ENCODE results near the gene MTTP. TPM values are rescaled to one million over a fixed set of nuclear protein-coding genes. Genes with fewer than 3 reads are reported as not detected.
"Not testable (repeated sequence)": the region's sequence is repeated elsewhere in the genome, so short reads cannot be mapped to it uniquely, and the experiment has no call there.

Gene MTTP
- total RNA-seq (2014; rRNA removed; shearing (Covaris generic)) (not detected in 2 replicates), polyA plus RNA-seq (2016; fragmentation: Nextera tagmentation; extraction: Ambion mirVana) (not detected in 2 replicates)

DNA sequence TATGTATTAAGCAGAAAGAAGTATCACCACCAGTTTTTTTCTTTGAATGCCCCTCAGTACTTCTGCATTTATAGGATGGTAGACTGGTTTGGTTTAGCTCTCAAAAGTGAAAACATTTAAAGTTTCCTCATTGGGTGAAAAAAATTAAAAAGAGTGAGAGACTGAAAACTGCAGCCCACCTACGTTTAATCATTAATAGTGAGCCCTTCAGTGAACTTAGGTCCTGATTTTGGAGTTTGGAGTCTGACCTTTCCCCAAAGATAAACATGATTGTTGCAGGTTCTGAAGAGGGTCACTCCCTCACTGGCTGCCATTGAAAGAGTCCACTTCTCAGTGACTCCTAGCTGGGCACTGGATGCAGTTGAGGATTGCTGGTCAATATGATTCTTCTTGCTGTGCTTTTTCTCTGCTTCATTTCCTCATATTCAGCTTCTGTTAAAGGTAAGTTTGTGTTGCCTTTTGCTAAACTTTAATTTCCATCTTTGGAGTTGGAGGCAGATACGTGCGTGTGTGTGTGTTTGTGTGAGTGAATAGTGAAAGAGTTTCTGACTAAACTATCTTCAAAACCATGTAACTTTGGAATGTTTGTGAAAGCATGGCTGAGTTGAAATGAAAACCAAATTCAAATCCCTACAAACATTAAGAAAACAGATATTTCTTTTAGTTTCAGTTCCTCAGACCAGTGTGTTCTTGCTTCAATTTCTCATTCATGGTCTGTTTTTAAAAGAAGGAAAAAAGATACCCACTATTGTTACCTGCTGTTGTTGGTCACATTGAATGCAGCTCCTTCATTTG, at the start of gene MTTP:
Gene MTTP (plus strand): TSS at position 295 of the 795 bp plus-strand sequence. CDS start 86 bp downstream, at position 381.
- Histone ChIP-seq H3K4me3 (no peak within 1 kb of the TSS), H3K4me1 (ENCODE audit: insufficient read depth) (no peaks in the 10 kb centered on the region), H3F3A (ENCODE audit: insufficient read depth) (no peaks in the 10 kb centered on the region), H3K9ac (no peak within 1 kb of the TSS), H3K27me3 (replicated peaks; ENCODE audit: insufficient read depth) (no peaks in the 10 kb centered on the region), H3K9me2 (ENCODE audit: insufficient read depth) (no peaks in the 10 kb centered on the region), H4K20me1 (ENCODE audit: insufficient read depth) (no peaks in the 10 kb centered on the region), H3K36me3 (ENCODE audit: low read depth) (no peaks in the 10 kb centered on the region), H3K27ac (no peak within 1 kb of the TSS), H3K79me2 (ENCODE audit: insufficient read depth) (no peaks in the 10 kb centered on the region), H2AFZ (no peak within 1 kb of the TSS), H3K9me3 (ENCODE audit: low read depth) (no peaks in the 10 kb centered on the region), H3K4me2 (ENCODE audit: unreplicated experiment) (no peak within 1 kb of the TSS)
- WGBS, 2 experiments (ENCODE audit: low coverage in 1 of 2, low lambda C conversion rate in 2 of 2, missing lambda C conversion rate in 2 of 2): 34 to 47% methylated on average over 3 of the region's 3 CpGs
- in situ Hi-C loops (cut with MboI): no loop called here
- TF ChIP-seq EZH2phosphoT487 (IDR thresholded peaks at IDR 0.05; ENCODE audit: insufficient read depth, low read depth) (no peak), EZH2 (IDR thresholded peaks at IDR 0.05; ENCODE audit: insufficient read depth, poor library complexity, severe bottlenecking) (no peak)
- DNase-seq: no peak

DNA sequence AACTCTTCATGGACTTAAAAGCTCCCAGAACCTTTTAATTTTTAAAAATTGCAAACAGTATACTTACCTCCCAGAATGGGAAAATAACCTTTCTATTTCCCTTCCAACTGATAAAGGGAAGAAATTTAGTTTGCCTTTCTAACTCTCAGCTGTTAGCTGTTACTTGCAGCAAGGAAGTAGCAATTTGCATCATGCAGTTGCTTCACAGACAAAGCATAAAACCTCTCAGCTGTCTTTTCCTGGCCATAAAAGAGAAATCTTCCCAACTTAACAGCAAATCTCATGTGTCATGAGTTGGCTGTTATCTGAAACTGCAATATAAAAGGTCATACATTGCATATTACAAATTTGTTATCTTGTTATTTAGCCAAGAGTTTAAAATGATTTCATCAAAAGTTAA, 45.4 kb upstream of the MTTP start:
- Histone ChIP-seq H3K27ac (no peak overlapping the region), H3K4me2 (ENCODE audit: unreplicated experiment) (no peak overlapping the region)
- peak; percentile 5 for DNase-seq

DNA sequence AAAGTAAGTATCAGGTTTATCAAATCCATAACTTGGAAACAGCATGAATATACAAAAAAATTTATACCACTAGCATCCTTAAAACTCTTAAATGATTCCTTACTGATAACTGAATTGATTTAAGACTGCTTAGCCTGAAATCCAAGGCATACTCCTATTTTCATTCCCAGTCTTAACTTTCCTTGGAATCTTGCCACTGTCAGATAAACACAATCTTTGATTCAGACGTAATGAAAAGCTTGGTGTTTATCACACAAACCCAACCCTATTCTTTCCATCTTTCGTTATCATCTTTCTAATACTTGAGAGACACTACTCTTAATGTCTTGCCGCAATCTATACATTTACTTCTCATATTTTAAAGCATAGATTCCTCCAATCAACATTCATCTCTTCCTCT, 44.7 kb upstream of the MTTP start:
- 21 to 37% methylated on average over 3 of the region's 3 CpGs for WGBS, 2 experiments (ENCODE audit: low coverage in 1 of 2, low lambda C conversion rate in 2 of 2, missing lambda C conversion rate in 2 of 2)
- Histone ChIP-seq H3K27ac (no peak overlapping the region), H3K4me3 (no peak overlapping the region), H3K79me2 (ENCODE audit: insufficient read depth) (no peaks in the 10 kb centered on the region), H3K27me3 (replicated peaks; ENCODE audit: insufficient read depth) (no peaks in the 10 kb centered on the region), H3K9me2 (ENCODE audit: insufficient read depth) (no peaks in the 10 kb centered on the region), H3K9me3 (ENCODE audit: low read depth) (no peaks in the 10 kb centered on the region), H3K4me1 (ENCODE audit: insufficient read depth) (no peaks in the 10 kb centered on the region), H4K20me1 (ENCODE audit: insufficient read depth) (no peaks in the 10 kb centered on the region), H3K4me2 (ENCODE audit: unreplicated experiment) (no peak overlapping the region), H3K9ac (no peak overlapping the region), H3F3A (ENCODE audit: insufficient read depth) (no peaks in the 10 kb centered on the region), H3K36me3 (ENCODE audit: low read depth) (no peaks in the 10 kb centered on the region), H2AFZ (no peak overlapping the region)
- no peak for TF ChIP-seq EZH2phosphoT487 (IDR thresholded peaks at IDR 0.05; ENCODE audit: insufficient read depth, low read depth)
- TF ChIP-seq EZH2 (IDR thresholded peaks at IDR 0.05; ENCODE audit: insufficient read depth, poor library complexity, severe bottlenecking): no peak
- in situ Hi-C loops (cut with MboI): no loop called here
- DNase-seq: no peak

More for the DNA sequence above, 45.4 kb upstream of the MTTP start:
- Histone ChIP-seq H3K9me2 (ENCODE audit: insufficient read depth) (no peaks in the 10 kb centered on the region), H3K4me1 (ENCODE audit: insufficient read depth) (no peaks in the 10 kb centered on the region), H3K4me3 (no peak overlapping the region), H3K9me3 (ENCODE audit: low read depth) (no peaks in the 10 kb centered on the region), H3K27me3 (replicated peaks; ENCODE audit: insufficient read depth) (no peaks in the 10 kb centered on the region), H3F3A (ENCODE audit: insufficient read depth) (no peaks in the 10 kb centered on the region), H2AFZ (no peak overlapping the region), H3K9ac (no peak overlapping the region), H3K79me2 (ENCODE audit: insufficient read depth) (no peaks in the 10 kb centered on the region), H4K20me1 (ENCODE audit: insufficient read depth) (no peaks in the 10 kb centered on the region), H3K36me3 (ENCODE audit: low read depth) (no peaks in the 10 kb centered on the region)
- no peak for TF ChIP-seq EZH2 (IDR thresholded peaks at IDR 0.05; ENCODE audit: insufficient read depth, poor library complexity, severe bottlenecking)
- no peak for TF ChIP-seq EZH2phosphoT487 (IDR thresholded peaks at IDR 0.05; ENCODE audit: insufficient read depth, low read depth)
- in situ Hi-C loops (cut with MboI): no loop called here

DNA sequence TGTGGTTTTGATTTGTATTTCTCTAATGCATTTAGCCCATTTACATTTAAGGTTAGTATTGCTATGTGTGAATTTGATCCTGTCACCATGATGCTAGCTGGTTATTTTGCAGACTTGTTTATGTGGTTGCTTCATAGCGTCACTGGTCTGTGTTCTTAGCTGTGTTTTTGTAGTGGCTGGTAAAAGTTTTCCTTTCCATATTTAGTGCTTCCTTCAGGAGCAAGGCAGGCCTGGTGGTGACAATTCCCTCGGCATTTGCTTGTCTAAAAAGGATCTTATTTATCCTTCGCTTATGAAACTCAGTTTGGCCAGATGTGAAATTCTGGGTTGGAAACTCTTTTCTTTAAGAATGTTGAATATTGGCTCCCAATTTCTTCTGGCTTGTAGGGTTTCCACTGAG, 39.9 kb upstream of the MTTP start:
- H3K9me2 ChIP-seq (ENCODE audit: insufficient read depth); in situ Hi-C loops (cut with MboI); H3K27me3 ChIP-seq (replicated peaks; ENCODE audit: insufficient read depth); DNase-seq; H3K9ac ChIP-seq; H3F3A ChIP-seq (ENCODE audit: insufficient read depth); H3K4me3 ChIP-seq; H3K36me3 ChIP-seq (ENCODE audit: low read depth); H4K20me1 ChIP-seq (ENCODE audit: insufficient read depth); H3K79me2 ChIP-seq (ENCODE audit: insufficient read depth); H3K4me2 ChIP-seq (ENCODE audit: unreplicated experiment); H2AFZ ChIP-seq; H3K27ac ChIP-seq; H3K9me3 ChIP-seq (ENCODE audit: low read depth); H3K4me1 ChIP-seq (ENCODE audit: insufficient read depth): not testable (repeated sequence)
- WGBS, 2 experiments (ENCODE audit: low coverage in 1 of 2, low lambda C conversion rate in 2 of 2, missing lambda C conversion rate in 2 of 2): 38 to 52% methylated on average over 3 of the region's 3 CpGs
